Sigmoid colon (tissue), 4 donors: ENCODE measurements around the gene HSH2D.

Source experiments
- EP300 ChIP-seq, 4 donors: sonication (generic); formaldehyde crosslinking; IDR thresholded peaks; one replicate each; pipeline ENCODE4 v1.6.1; 2017; ENCODE audit warnings: antibody characterized with exemption in 4 of 4
- POLR2A ChIP-seq, 2 donors: fragments of 450-650 bp; IDR thresholded peaks; one replicate each; pipeline ENCODE4 v1.6.1; 2016; ENCODE audit warnings: antibody characterized with exemption in 2 of 2, mild to moderate bottlenecking in 2 of 2, moderate library complexity in 2 of 2
- POLR2AphosphoS5 ChIP-seq, 4 donors: sonication (generic); formaldehyde crosslinking; IDR thresholded peaks; one replicate each; pipeline ENCODE4 v1.6.1; 2017; ENCODE audit warnings: antibody characterized with exemption in 4 of 4
- TF ChIP-seq, protein P1 (sequence below), 4 experiments: fragments of 450-650 bp in 3 of 4; fragments of 200-600 bp in 1 of 4; IDR thresholded peaks; one replicate each; pipeline ENCODE4 v1.5.1; 2016 to 2019; ENCODE audit warnings: antibody characterized with exemption in 4 of 4, mild to moderate bottlenecking in 3 of 4, moderate library complexity in 2 of 4

GRCh38 chr19:16121967-16122366 lies 21.5 kb upstream of the HSH2D start:
- TF ChIP-seq, protein P1, sequence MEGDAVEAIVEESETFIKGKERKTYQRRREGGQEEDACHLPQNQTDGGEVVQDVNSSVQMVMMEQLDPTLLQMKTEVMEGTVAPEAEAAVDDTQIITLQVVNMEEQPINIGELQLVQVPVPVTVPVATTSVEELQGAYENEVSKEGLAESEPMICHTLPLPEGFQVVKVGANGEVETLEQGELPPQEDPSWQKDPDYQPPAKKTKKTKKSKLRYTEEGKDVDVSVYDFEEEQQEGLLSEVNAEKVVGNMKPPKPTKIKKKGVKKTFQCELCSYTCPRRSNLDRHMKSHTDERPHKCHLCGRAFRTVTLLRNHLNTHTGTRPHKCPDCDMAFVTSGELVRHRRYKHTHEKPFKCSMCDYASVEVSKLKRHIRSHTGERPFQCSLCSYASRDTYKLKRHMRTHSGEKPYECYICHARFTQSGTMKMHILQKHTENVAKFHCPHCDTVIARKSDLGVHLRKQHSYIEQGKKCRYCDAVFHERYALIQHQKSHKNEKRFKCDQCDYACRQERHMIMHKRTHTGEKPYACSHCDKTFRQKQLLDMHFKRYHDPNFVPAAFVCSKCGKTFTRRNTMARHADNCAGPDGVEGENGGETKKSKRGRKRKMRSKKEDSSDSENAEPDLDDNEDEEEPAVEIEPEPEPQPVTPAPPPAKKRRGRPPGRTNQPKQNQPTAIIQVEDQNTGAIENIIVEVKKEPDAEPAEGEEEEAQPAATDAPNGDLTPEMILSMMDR (IDR thresholded peaks at IDR 0.05) = no peak
- TF ChIP-seq POLR2AphosphoS5 (IDR thresholded peaks at IDR 0.05) = no peak
- TF ChIP-seq POLR2A (IDR thresholded peaks at IDR 0.05) = no peak
- TF ChIP-seq EP300 (IDR thresholded peaks at IDR 0.05) = no peak
